Kidney capillary endothelial cell (primary cell): ENCODE measurements around the gene PDGFRA.
A peak's percentile ranks its signal among the peaks of the same experiment; 100 is the strongest.
"Not testable (repeated sequence)": the region's sequence is repeated elsewhere in the genome, so short reads cannot be mapped to it uniquely, and the experiment has no call there.

Experiments used
- DNase-seq: peaks from one replicate; pipeline ENCODE4 v3.0.0-alpha.2; 2018; ENCODE audit warnings: low spot score

PDGFRA gene

GRCh38 chr4:54227256-54228055 lies 1.6 kb upstream of the PDGFRA start:
- no peak for DNase-seq

- peak; percentile 65 for DNase-seq
Observed at GRCh38 chr4:54228056-54228527, 1.0 kb upstream of the PDGFRA start.

- no peak for DNase-seq
Observed at GRCh38 chr4:54228546-54228945, 547 bp upstream of the PDGFRA start.

- DNase-seq, result no peak
Observed at GRCh38 chr4:54229631-54230483, 764 bp downstream of the PDGFRA start.

- DNase-seq, result no peak
Observed at GRCh38 chr4:54230484-54231418, 1.7 kb downstream of the PDGFRA start.

GRCh38 chr4:54231419-54231767 lies 2.3 kb downstream of the PDGFRA start:
- no peak for DNase-seq

- no peak for DNase-seq
Observed at GRCh38 chr4:54231768-54232688, 2.9 kb downstream of the PDGFRA start.

- peak; percentile 85 for DNase-seq
Observed at GRCh38 chr4:54233277-54233696, 4.2 kb downstream of the PDGFRA start.

GRCh38 chr4:54233697-54234496 lies 4.8 kb downstream of the PDGFRA start:
- DNase-seq, result peak; percentile 82

GRCh38 chr4:54234497-54235205 lies 5.6 kb downstream of the PDGFRA start:
- no peak for DNase-seq

GRCh38 chr4:54236316-54236715 lies 7.2 kb downstream of the PDGFRA start:
- not testable (repeated sequence) for DNase-seq

- no peak for DNase-seq
Observed at GRCh38 chr4:54237770-54238169, 8.7 kb downstream of the PDGFRA start.

- DNase-seq, result no peak
Observed at GRCh38 chr4:54238389-54238788, 9.3 kb downstream of the PDGFRA start.

GRCh38 chr4:54241268-54241823 lies 12.3 kb downstream of the PDGFRA start:
- not testable (repeated sequence) for DNase-seq

GRCh38 chr4:54243541-54243940 lies 14.4 kb downstream of the PDGFRA start:
- DNase-seq, result not testable (repeated sequence)

- DNase-seq, result not testable (repeated sequence)
Observed at GRCh38 chr4:54252312-54252711, 23.2 kb downstream of the PDGFRA start.

- no peak for DNase-seq
Observed at GRCh38 chr4:54254116-54254914, 25.2 kb downstream of the PDGFRA start.

GRCh38 chr4:54254915-54255246 lies 25.8 kb downstream of the PDGFRA start:
- DNase-seq, result no peak
